ENCODE results near the gene DLEC1.

- TF ChIP-seq CTCF (IDR thresholded peaks at IDR 0.05) (no peak), POLR2A (IDR thresholded peaks at IDR 0.05) (no peak)
Observed at GRCh38 chr3:38148311-38148882, 109.4 kb downstream of the DLEC1 start.
